ENCODE results near the gene ADA. TPM values are rescaled to one million over a fixed set of nuclear protein-coding genes. Genes with fewer than 3 reads are reported as not detected.
A peak's percentile ranks its signal among the peaks of the same experiment; 100 is the strongest.
"Not testable (repeated sequence)": the region's sequence is repeated elsewhere in the genome, so short reads cannot be mapped to it uniquely, and the experiment has no call there.

ADA gene
- total RNA-seq, 4 donors from 2014 or later, result 2.2 to 5.1 (median 3.0) TPM

DNA sequence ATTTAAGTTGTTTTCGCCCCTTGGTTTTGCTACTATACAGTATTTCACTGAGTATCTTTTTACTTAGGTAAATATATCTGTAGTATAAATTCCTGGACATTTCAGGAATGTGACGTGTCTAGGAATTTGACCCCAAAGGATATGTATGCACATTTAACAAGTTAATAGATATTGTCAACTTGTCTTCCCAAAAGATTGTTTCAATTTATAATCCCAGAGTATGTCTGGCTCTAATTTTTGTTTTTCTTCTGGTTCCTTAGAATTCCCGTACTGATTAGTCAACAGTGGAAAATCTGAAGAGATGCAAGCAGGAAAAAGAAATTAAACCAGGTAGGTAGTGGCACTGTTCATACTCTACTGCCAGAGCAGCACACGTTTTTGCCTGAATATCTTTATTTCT, 62.0 kb downstream of the ADA start:
- DNase-seq (no peak), ATAC-seq (no peak)
- Histone ChIP-seq H3K4me1 (peaks cover 55 to 56% of the 10 kb centered on the region in 2 donors), H3K27ac (peak overlapping the region in 2 of 4 donors; percentile 14 to 27), H3K4me3 (no peak overlapping the region), H3K36me3 (peaks cover 0 to 26% of the 10 kb centered on the region in 2 donors), H3K9me3 (no peaks in the 10 kb centered on the region), H3K27me3 (no peaks in the 10 kb centered on the region)
- intact Hi-C loops (cut with DNase I; ENCODE audit: low total_unique reads), result loop anchor here (10.0 kb wide), 1 partner anchor 385 kb away; no protein-coding TSS in a partner anchor
- no peak for TF ChIP-seq POLR2A (IDR thresholded peaks at IDR 0.05)
- TF ChIP-seq, protein P1, sequence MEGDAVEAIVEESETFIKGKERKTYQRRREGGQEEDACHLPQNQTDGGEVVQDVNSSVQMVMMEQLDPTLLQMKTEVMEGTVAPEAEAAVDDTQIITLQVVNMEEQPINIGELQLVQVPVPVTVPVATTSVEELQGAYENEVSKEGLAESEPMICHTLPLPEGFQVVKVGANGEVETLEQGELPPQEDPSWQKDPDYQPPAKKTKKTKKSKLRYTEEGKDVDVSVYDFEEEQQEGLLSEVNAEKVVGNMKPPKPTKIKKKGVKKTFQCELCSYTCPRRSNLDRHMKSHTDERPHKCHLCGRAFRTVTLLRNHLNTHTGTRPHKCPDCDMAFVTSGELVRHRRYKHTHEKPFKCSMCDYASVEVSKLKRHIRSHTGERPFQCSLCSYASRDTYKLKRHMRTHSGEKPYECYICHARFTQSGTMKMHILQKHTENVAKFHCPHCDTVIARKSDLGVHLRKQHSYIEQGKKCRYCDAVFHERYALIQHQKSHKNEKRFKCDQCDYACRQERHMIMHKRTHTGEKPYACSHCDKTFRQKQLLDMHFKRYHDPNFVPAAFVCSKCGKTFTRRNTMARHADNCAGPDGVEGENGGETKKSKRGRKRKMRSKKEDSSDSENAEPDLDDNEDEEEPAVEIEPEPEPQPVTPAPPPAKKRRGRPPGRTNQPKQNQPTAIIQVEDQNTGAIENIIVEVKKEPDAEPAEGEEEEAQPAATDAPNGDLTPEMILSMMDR (IDR thresholded peaks at IDR 0.05 in 4 of 5, conservative IDR thresholded peaks at IDR 0.05 in 1 of 5), result no peak
- in situ Hi-C loops (cut with MboI; ENCODE audit: low sequenced_read_pairs in 4 of 4), result loop anchor here in 1 of 4 donors (25.0 kb wide), 1 partner anchor 377 kb away; the partner anchor contains the start of gene OSER1

DNA sequence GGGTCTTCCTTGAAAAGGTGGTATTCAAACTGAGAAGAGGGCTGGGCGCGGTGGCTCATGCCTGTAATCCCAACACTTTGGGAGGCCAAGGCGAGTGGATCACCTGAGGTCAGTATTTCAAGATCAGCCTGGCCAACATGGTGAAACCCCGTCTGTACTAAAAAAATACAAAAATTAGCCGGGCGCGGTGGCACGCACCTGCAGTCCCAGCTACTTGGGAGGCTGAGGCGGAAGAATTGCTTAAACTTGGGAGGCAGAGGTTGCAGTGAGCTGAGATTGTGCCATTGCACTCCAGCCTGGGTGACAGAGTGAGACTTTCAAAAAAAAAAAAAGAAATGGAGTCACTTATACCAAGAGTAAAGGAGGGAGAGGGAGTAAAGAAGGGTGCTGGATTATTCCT, 63.2 kb downstream of the ADA start:
- Histone ChIP-seq H3K36me3 (peaks cover 0 to 26% of the 10 kb centered on the region in 2 donors), H3K27ac (peak overlapping the region in 3 of 4 donors; percentile 95 to 98 (median 98)), H3K4me1 (peaks cover 44 to 50% of the 10 kb centered on the region in 2 donors)
- H3K9me3 ChIP-seq, DNase-seq, H3K27me3 ChIP-seq, H3K4me3 ChIP-seq, ATAC-seq: not testable (repeated sequence)
- in situ Hi-C loops (cut with MboI; ENCODE audit: low sequenced_read_pairs in 4 of 4) (loop anchor here in 1 of 4 donors (25.0 kb wide), 1 partner anchor 376 kb away; the partner anchor contains the start of gene OSER1), intact Hi-C loops (cut with DNase I; ENCODE audit: low total_unique reads) (loop anchor here (10.0 kb wide), 1 partner anchor 384 kb away; no protein-coding TSS in a partner anchor)

DNA sequence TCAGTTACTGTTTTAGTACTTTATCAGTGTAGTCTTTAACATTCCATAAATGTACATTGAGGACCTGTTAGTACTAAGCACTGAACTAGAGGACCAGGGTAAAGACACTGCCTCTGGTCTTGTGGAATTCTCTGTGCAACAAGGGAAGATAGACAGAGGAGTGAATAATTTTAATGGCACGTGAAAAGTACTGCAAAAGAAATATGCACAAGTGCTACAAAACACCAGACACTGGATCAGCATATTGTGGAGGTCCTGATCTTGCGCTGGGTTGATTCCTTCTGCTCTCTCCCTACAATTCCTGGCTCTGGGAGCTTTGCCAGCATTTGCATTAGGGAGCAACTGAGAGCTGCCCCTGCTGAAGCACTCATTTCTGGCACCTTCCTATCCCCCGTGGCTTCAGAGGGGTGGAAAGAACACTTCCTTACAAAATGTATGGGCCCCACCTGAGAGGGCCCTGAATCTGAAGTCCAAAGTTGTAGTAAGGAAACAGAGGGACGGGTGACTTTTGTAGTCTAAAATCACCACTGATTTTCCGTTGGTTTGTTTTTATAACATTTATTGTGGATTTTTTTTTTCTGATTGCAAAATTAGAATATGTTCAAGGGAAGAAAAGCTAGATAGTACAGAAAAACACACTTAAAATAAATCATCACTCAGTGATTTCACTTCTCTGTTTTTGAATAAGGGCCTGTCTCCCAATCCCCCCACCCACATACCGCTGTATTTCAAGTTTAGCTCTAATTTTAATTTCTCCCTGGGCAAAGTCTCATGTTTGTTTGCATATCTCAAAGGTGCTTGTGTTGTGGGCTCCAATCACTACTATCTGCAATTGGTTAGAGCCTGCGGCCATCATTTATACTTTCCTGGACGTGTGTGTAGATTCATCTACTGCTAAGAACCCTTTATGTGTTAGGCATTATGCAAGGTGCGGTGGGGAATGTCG, 64.2 kb downstream of the ADA start:
- no peak for DNase-seq
- H3K4me3 ChIP-seq, result peak overlapping the region in 3 of 4 donors; percentile 24 to 76 (median 73)

DNA sequence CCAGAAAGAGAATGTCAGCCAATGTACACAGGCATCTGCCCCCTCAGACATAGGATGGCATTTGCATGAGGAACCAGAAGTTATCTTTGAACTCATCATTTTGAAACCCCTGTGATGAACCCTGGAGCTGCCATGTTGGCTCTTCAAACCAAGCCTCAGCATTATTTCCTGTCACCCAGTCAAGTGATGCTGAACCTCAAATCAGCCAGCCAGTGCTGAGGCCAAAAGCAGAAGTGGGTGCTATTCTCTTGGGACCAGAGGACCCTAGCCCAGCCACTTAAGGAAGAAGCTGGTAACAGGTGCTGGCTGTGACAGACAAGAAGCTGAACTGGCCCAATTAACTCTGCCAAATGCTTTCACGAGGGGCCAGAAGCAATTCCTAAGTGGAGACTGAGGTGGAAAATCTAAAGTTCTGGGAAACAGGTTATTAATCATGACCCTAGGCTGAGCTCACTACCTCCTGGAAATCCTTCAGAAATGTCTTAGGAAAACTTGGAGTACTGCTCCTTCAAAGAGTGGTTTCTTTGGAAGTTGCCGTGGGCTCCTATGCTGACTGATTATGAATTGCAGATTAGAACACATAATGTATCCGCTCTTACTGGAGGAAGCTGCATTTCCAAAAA, 65.1 kb downstream of the ADA start:
- intact Hi-C loops (cut with DNase I; ENCODE audit: low total_unique reads) (loop anchor here (10.0 kb wide), 1 partner anchor 382 kb away; no protein-coding TSS in a partner anchor), in situ Hi-C loops (cut with MboI; ENCODE audit: low sequenced_read_pairs in 4 of 4) (loop anchor here in 1 of 4 donors (25.0 kb wide), 1 partner anchor 374 kb away; the partner anchor contains the start of gene OSER1)
- H3K4me3 ChIP-seq, result peak overlapping the region; percentile 15 to 76 (median 69)
- no peaks in the 10 kb centered on the region for H3K9me3 ChIP-seq
- H3K27me3 ChIP-seq, result no peaks in the 10 kb centered on the region
- no peak for ATAC-seq
- TF ChIP-seq, protein P1 (IDR thresholded peaks at IDR 0.05 in 4 of 5, conservative IDR thresholded peaks at IDR 0.05 in 1 of 5), result no peak
- no peak for TF ChIP-seq POLR2A (IDR thresholded peaks at IDR 0.05)
- H3K4me1 ChIP-seq, result peaks cover 45 to 50% of the 10 kb centered on the region in 2 donors
- DNase-seq, result no peak
- H3K36me3 ChIP-seq, result peaks cover 0 to 21% of the 10 kb centered on the region in 2 donors
- peak overlapping the region; percentile 95 to 98 (median 98) for H3K27ac ChIP-seq

More for the DNA sequence above, 64.2 kb downstream of the ADA start:
- intact Hi-C loops (cut with DNase I; ENCODE audit: low total_unique reads), result loop anchor here (10.0 kb wide), 1 partner anchor 383 kb away; no protein-coding TSS in a partner anchor
- in situ Hi-C loops (cut with MboI; ENCODE audit: low sequenced_read_pairs in 4 of 4), result loop anchor here in 1 of 4 donors (25.0 kb wide), 1 partner anchor 375 kb away; the partner anchor contains the start of gene OSER1
- no peak for ATAC-seq
- no peaks in the 10 kb centered on the region for H3K27me3 ChIP-seq
- H3K36me3 ChIP-seq, result peaks cover 0 to 26% of the 10 kb centered on the region in 2 donors
- H3K4me1 ChIP-seq, result peaks cover 38 to 43% of the 10 kb centered on the region in 2 donors
- no peak for TF ChIP-seq POLR2A (IDR thresholded peaks at IDR 0.05)
- TF ChIP-seq, protein P1 (IDR thresholded peaks at IDR 0.05 in 4 of 5, conservative IDR thresholded peaks at IDR 0.05 in 1 of 5), result no peak
- peak overlapping the region; percentile 95 to 98 (median 98) for H3K27ac ChIP-seq
- H3K9me3 ChIP-seq, result no peaks in the 10 kb centered on the region
